Panc1 (cell line): ENCODE results near the gene MPRIP. TPM values are rescaled to one million over a fixed set of nuclear protein-coding genes. Genes with fewer than 3 reads are reported as not detected.

Experiments
- ATAC-seq: fragments of 200-7000 bp; cut with Tn5 transposase; 2 replicates; pipeline ENCODE4 v1.9.1; 2020; ENCODE audit warnings: mild to moderate bottlenecking, moderate library complexity
- BruUV-seq: library from RNA; stranded (reverse); fragments of 400-500 nt; replicated peaks from 2 replicates; lab custom pipeline; 2021; lab: Mats Ljungman, UMichigan
- CTCF ChIA-PET: fragments of 300-600 bp; sonication (Branson Sonifier 250); formaldehyde crosslinking; loops from one replicate; lab custom pipeline; 2022; ENCODE audit warnings: antibody characterized with exemption; lab: Charles Lee
- POLR2A ChIA-PET: fragments of 300-600 bp; sonication (Branson Sonifier 250); formaldehyde crosslinking; loops from one replicate; lab custom pipeline; 2022; ENCODE audit warnings: antibody characterized with exemption; lab: Charles Lee
- DNase-seq: peaks from one replicate; pipeline ENCODE4 v3.0.0-alpha.2; 2010; ENCODE audit warnings: low read depth, low spot score
- H3K27ac ChIP-seq: 2 replicates; pipeline ENCODE4 v1.5.1; 2011; ENCODE audit warnings: mild to moderate bottlenecking, low read length, inconsistent platforms
- H3K27me3 ChIP-seq: fragments of 200-500 bp; sonication (Bioruptor generic); 2 replicates; pipeline ENCODE4 v1.6.0; 2014; ENCODE audit warnings: low read length, inconsistent platforms; ENCODE audit not compliant: control insufficient read depth, insufficient read depth
- H3K36me3 ChIP-seq: fragments of 200-500 bp; sonication (Bioruptor generic); 2 replicates; pipeline ENCODE4 v1.5.1; 2014; ENCODE audit warnings: inconsistent platforms, mild to moderate bottlenecking, low read length, moderate library complexity; ENCODE audit not compliant: control insufficient read depth, insufficient read depth
- H3K4me1 ChIP-seq: 2 replicates; pipeline ENCODE4 v1.5.1; 2011; ENCODE audit warnings: inconsistent platforms, mild to moderate bottlenecking, low read length, moderate library complexity; ENCODE audit not compliant: control insufficient read depth, insufficient read depth
- H3K4me3 ChIP-seq, 2 experiments: 2 replicates each; pipeline ENCODE4 v1.5.1; 2011 to 2012; ENCODE audit warnings: low read depth in 2 of 2, low read length in 2 of 2, mild to moderate bottlenecking in 2 of 2, inconsistent platforms in 1 of 2, moderate library complexity in 1 of 2
- H3K9me3 ChIP-seq: fragments of 200-500 bp; sonication (Bioruptor generic); 2 replicates; pipeline ENCODE4 v1.5.1; 2014; ENCODE audit warnings: low read depth, mild to moderate bottlenecking, inconsistent platforms, low read length, moderate library complexity; ENCODE audit not compliant: control insufficient read depth, insufficient read depth
- POLR2AphosphoS5 ChIP-seq: IDR thresholded peaks from 2 replicates; pipeline ENCODE4 v1.6.1; 2012; ENCODE audit warnings: mild to moderate bottlenecking, low read depth, low read length, moderate library complexity
- REST ChIP-seq, 2 experiments: IDR thresholded peaks; 2 replicates each; pipeline ENCODE4 v1.6.1; 2011 to 2012; ENCODE audit warnings: low read depth in 2 of 2, control low read depth in 1 of 2, low read length in 1 of 2, mild to moderate bottlenecking in 1 of 2, moderate library complexity in 1 of 2; ENCODE audit not compliant: insufficient read depth in 1 of 2
- SIN3A ChIP-seq: IDR thresholded peaks from 2 replicates; pipeline ENCODE4 v1.6.1; 2012; ENCODE audit warnings: low read depth, mild to moderate bottlenecking, low read length, moderate library complexity, borderline replicate concordance; ENCODE audit not compliant: insufficient read depth
- TCF7L2 ChIP-seq: IDR thresholded peaks from 2 replicates; pipeline ENCODE4 v1.6.1; 2011; ENCODE audit warnings: mild to moderate bottlenecking, low read depth, low read length, inconsistent platforms
- in situ Hi-C: cut with HindIII; loops from 2 replicates; pipeline ENCODE4 v1.10.0; 2016; ENCODE audit warnings: low sequenced_read_pairs, low pct_unique_long_range_greater_than_20kb
- intact Hi-C: fragments of 100-400 bp; cut with micrococcal nuclease; formaldehyde crosslinking; loops from one replicate; pipeline ENCODE4 v1.10.0; 2022; ENCODE audit not compliant: unreplicated experiment
- total RNA-seq: library from RNA; stranded (reverse); gene quantifications from one replicate; pipeline ENCODE4 v1.2.1, GENCODE V29; 2021; ENCODE audit not compliant: unreplicated experiment
- TF ChIP-seq, protein P1 (sequence below): fragments of 450-650 bp; IDR thresholded peaks from 2 replicates; pipeline ENCODE4 v1.5.1; 2017; ENCODE audit warnings: mild to moderate bottlenecking

Gene MPRIP
- total RNA-seq, 1 experiment from 2014 or later, result 155 TPM

DNA sequence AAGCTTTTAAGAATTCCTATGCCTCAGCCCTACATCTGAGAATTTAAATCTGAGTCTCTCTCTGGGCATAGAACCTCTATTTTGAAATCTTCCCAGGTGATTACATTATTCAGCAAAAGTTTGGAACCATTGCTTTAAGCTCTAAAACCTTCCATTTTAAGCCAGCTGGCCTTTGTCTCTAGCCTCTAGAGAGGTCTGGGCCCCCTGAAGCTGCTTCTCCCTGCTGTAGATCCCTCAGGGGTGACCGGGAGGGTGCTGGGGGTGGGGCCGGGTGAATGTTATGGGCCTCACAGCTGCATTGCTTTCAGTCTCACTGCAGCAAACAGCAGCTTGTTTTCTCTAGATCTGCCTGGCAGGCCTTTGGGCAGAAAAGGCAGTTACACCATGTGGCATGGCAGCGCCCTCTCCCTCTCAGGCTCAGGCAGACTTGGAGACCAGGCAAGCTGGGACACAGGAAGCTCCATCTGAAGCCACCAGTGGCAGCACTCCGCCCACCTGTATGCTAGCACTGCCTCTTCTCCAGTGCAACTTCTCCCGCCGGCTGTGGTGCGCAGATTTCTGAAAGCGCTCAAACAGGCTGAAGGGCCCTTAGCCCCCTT lies 66.3 kb downstream of the MPRIP start:
- intact Hi-C loops (no loop called here), in situ Hi-C loops (no loop called here)
- no peaks in the 10 kb centered on the region for H3K36me3 ChIP-seq
- CTCF ChIA-PET, result no interaction called here
- H3K27ac ChIP-seq, result no peak overlapping the region
- no peak for DNase-seq
- TF ChIP-seq REST (IDR thresholded peaks at IDR 0.05; ENCODE audit: insufficient read depth in 1 of 2, low read depth in 2 of 2, low read length in 1 of 2), result no peak
- no peak for TF ChIP-seq POLR2AphosphoS5
- no peak for TF ChIP-seq SIN3A
- TF ChIP-seq, protein P1, sequence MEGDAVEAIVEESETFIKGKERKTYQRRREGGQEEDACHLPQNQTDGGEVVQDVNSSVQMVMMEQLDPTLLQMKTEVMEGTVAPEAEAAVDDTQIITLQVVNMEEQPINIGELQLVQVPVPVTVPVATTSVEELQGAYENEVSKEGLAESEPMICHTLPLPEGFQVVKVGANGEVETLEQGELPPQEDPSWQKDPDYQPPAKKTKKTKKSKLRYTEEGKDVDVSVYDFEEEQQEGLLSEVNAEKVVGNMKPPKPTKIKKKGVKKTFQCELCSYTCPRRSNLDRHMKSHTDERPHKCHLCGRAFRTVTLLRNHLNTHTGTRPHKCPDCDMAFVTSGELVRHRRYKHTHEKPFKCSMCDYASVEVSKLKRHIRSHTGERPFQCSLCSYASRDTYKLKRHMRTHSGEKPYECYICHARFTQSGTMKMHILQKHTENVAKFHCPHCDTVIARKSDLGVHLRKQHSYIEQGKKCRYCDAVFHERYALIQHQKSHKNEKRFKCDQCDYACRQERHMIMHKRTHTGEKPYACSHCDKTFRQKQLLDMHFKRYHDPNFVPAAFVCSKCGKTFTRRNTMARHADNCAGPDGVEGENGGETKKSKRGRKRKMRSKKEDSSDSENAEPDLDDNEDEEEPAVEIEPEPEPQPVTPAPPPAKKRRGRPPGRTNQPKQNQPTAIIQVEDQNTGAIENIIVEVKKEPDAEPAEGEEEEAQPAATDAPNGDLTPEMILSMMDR, result no peak
- TF ChIP-seq TCF7L2, result no peak
- no peak for ATAC-seq
- H3K4me1 ChIP-seq, result no peaks in the 10 kb centered on the region; the same call in 1 of the 2 replicates
- H3K9me3 ChIP-seq, result no peaks in the 10 kb centered on the region
- BruUV-seq, result no TSS peak
- no peak overlapping the region for H3K4me3 ChIP-seq
- POLR2A ChIA-PET, result no interaction called here
- no peaks in the 10 kb centered on the region for H3K27me3 ChIP-seq

GRCh38 chr17:17109256-17109655 lies 67.0 kb downstream of the MPRIP start:
- Histone ChIP-seq H3K4me3 (no peak overlapping the region), H3K4me1 (no peaks in the 10 kb centered on the region; the same call in 1 of the 2 replicates), H3K27me3 (no peaks in the 10 kb centered on the region), H3K9me3 (no peaks in the 10 kb centered on the region), H3K27ac (no peak overlapping the region), H3K36me3 (no peaks in the 10 kb centered on the region)
- DNase-seq (no peak), ATAC-seq (no peak)
- ChIA-PET POLR2A (no interaction called here), CTCF (no interaction called here)
- BruUV-seq, result no TSS peak
- no peak for TF ChIP-seq TCF7L2
- intact Hi-C loops, result no loop called here
- in situ Hi-C loops, result no loop called here

DNA sequence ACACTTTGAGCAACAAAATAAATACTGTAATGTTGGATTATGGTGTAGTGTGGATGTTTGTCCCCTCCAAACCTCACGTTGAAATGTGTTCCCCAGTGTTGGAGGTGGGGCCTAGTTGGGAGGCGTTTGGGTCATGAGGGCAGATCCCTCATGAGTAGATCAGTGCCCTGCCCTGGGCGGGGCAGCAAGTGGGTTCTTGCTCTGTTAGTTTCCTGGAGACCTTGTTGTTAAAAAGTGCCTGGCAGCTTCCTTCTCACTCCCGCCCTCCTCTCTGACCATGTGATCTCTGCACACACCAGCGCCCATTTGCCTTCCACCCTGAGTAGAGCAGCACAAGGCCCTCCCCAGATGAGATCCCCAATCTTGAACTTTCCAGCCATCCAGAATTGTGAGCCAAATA lies 67.7 kb downstream of the MPRIP start:
- CTCF ChIA-PET, result no interaction called here
- no peak for DNase-seq
- TF ChIP-seq, protein P1, result no peak
- no peak for TF ChIP-seq SIN3A
- no peak for TF ChIP-seq REST (IDR thresholded peaks at IDR 0.05; ENCODE audit: insufficient read depth in 1 of 2, low read depth in 2 of 2, low read length in 1 of 2)
- no peak for TF ChIP-seq TCF7L2
- TF ChIP-seq POLR2AphosphoS5, result no peak
- Histone ChIP-seq H3K9me3 (no peaks in the 10 kb centered on the region), H3K27ac (no peak overlapping the region), H3K4me3 (no peak overlapping the region), H3K36me3 (no peaks in the 10 kb centered on the region), H3K27me3 (no peaks in the 10 kb centered on the region), H3K4me1 (no peaks in the 10 kb centered on the region)
- intact Hi-C loops (no loop called here), in situ Hi-C loops (no loop called here)
- ATAC-seq, result no peak
- POLR2A ChIA-PET, result no interaction called here
- BruUV-seq, result no TSS peak
